Medulla oblongata (tissue), 1 donor: ENCODE results near the gene TRIM28.
"Not testable (repeated sequence)": the region's sequence is repeated elsewhere in the genome, so short reads cannot be mapped to it uniquely, and the experiment has no call there.

Experiments used
- DNase-seq: peaks from one replicate; pipeline ENCODE4 v3.0.0-alpha.2; 2015; ENCODE audit errors: extremely low spot score

Gene TRIM28

GRCh38 chr19:58577581-58577980, 33.7 kb downstream of the TRIM28 start:
- DNase-seq: not testable (repeated sequence)

- DNase-seq: no peak
These were observed 34.4 kb downstream of the TRIM28 start for GRCh38 chr19:58578012-58578925.

- DNase-seq: no peak
These were observed 35.7 kb downstream of the TRIM28 start for GRCh38 chr19:58579473-58580142.

GRCh38 chr19:58581227-58582141, 37.6 kb downstream of the TRIM28 start:
- DNase-seq: peak; percentile 88

GRCh38 chr19:58582985-58583384, 39.1 kb downstream of the TRIM28 start:
- no peak for DNase-seq

GRCh38 chr19:58584498-58585441, 40.9 kb downstream of the TRIM28 start:
- DNase-seq: no peak

- DNase-seq: no peak
These were observed 41.7 kb downstream of the TRIM28 start for GRCh38 chr19:58585442-58586132.

GRCh38 chr19:58586133-58586765, 42.4 kb downstream of the TRIM28 start:
- no peak for DNase-seq
